GM12801 (cell line): ENCODE measurements around the gene FYN.

Experiments
- TF ChIP-seq, protein P1 (sequence below): IDR thresholded peaks from one replicate; pipeline ENCODE4 v1.5.1; 2011; ENCODE audit warnings: control low read depth; ENCODE audit not compliant: insufficient read length; ENCODE audit errors: extremely low read depth

Gene FYN

DNA sequence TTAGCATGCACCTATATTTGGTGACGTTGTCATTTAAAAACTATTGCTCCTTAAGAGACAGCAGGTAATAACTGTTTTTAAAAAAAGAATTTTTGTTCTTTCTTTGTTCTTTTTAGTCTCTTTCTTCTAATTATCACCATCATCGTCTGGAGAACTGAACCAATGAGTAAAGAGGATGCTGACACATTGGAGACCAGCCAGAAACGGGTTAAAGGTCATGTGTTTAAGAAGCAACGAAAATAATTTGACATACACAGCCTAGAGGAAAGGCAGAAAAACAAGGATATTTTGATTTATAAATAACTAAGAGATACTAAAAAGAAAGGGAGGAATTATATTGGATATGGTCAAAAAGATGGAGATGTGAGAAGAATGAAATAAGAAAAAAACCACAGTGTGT lies 19.2 kb upstream of the FYN start:
- TF ChIP-seq, protein P1, sequence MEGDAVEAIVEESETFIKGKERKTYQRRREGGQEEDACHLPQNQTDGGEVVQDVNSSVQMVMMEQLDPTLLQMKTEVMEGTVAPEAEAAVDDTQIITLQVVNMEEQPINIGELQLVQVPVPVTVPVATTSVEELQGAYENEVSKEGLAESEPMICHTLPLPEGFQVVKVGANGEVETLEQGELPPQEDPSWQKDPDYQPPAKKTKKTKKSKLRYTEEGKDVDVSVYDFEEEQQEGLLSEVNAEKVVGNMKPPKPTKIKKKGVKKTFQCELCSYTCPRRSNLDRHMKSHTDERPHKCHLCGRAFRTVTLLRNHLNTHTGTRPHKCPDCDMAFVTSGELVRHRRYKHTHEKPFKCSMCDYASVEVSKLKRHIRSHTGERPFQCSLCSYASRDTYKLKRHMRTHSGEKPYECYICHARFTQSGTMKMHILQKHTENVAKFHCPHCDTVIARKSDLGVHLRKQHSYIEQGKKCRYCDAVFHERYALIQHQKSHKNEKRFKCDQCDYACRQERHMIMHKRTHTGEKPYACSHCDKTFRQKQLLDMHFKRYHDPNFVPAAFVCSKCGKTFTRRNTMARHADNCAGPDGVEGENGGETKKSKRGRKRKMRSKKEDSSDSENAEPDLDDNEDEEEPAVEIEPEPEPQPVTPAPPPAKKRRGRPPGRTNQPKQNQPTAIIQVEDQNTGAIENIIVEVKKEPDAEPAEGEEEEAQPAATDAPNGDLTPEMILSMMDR, result no peak

DNA sequence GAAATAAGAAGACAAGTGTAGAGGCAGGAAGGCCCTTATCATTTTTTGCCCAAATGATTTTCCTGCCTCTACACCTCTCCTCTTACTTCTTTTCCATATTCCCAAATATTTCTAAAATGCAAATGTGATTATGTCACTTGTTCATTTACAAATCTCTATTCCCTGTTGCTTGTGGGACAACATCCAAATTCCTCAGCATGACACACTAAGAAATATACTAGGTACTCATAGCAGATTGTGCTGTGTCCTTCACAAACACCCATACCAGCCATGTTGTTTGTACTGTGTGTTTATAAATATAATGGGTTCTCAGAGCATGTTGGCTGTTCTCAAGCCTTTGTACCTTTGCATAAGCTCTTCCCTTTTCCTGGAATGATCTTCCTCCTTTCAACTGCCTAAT lies 17.7 kb upstream of the FYN start:
- TF ChIP-seq, protein P1, result no peak

DNA sequence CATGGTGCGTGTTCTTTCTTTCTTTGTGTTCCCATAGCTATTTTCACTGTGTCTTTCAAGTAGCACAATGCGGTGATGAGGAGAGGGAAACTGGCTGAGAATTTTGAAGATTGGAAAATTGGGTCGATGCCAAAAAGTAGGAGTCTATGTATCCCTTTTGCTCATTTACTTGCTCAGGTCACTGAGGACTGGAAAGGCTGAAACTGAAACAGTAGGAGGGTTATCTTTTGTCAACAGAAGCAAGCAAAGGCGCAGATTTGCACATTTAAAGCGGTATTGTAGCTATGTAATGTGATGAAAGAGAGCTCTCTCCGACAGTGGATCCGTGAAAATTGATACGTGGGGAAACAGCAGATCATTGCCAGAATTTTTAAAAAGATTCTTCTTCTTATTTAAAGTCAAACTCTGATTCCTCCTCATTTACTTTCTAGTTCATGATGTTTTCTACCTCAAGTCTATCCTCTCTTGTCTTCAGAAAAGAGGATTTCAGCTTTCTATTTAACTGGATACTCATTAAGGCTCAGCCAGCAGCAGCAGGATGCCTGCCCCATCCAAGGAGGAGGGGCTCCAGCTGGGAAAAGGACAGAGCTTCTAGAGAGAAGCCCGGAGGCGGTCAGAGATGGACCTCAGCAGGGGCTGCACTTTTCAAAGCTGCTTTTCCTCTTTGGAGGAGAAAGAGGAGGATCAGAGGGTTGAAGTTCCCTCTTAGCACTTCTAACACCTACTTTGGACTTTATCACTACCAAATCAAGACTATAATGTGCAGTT lies 15.9 kb upstream of the FYN start:
- TF ChIP-seq, protein P1, result no peak

DNA sequence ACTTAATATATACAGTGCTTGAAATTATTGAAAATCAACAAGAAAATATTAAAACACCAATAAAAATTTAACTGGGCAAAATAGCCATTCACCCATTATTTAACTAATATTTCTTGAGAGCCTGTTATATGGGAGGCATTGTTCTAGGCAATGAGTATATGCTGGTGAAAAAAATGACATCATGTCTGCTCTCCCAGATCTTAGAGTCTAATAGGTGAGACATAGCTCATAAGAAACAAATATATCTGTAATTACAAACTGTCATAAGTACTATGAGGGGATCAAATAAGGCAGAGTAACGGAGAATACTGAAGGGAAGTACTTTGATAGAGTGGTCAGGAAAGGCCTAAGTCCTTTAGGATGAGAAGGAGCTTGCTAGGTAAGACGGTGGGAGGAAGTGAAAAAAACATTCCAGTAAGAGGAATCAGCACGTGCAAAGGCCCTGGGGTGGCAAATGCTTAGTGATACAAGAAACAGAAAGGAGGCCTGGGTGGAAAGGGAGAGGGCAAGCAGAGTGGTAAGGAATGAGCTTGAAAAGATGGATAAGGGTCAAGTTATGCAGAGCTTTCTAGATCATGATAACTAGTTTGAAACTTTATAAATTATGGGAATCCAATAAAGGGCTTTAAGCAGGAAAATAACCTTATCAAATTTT lies 12.2 kb upstream of the FYN start:
- TF ChIP-seq, protein P1, result no peak

DNA sequence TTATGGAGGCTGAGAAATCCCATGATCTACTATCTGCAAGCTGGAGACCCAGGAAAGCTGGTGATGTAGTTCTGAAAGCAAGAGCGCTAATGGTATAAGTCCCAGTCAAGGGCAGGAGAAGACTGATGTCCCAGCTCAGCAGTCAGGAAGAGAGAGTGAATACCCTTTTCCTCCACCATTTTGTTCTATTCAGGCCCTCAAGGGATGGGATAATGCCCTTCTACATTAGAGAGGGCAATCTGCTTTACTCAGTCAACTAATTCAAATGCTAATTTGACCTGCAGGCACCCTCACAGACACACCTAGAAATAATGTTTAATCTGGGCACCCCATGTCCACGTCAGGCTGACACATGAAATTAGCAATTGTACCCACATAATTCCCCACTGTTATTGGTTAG lies 10.8 kb upstream of the FYN start:
- TF ChIP-seq, protein P1, result no peak

DNA sequence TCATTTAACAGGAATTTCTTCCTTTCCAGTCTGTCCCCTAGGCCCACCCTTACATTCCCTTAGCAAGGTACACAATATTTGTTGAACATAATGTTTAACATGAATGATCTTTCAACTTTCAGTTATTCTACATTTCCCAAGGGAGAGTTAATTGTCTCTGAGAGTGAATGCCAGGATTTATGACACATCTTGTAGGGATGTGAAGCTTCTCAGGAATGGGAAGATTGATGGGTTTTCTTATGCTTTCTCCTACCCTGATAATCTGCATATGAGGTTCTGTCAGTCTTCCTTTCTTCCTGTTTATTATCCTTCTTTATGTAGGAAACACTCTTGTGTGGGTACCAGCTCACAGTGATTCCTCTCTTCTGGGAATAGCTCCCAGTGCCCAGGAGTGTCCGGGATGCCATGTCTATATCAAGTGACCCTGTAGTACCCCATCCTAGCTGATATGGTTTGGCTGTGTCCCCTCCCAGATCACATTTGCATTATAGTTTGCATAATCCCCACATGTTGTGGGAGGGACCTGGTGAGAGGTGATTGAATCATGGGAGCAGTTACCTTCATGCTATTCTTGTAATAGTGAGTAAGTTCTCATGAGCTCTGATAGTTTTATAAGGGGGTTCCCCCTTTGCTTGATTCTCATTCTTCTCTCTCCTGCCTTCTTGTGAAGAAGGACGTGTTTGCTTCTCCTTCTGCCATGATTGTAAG lies 7.1 kb upstream of the FYN start:
- TF ChIP-seq, protein P1, result no peak

DNA sequence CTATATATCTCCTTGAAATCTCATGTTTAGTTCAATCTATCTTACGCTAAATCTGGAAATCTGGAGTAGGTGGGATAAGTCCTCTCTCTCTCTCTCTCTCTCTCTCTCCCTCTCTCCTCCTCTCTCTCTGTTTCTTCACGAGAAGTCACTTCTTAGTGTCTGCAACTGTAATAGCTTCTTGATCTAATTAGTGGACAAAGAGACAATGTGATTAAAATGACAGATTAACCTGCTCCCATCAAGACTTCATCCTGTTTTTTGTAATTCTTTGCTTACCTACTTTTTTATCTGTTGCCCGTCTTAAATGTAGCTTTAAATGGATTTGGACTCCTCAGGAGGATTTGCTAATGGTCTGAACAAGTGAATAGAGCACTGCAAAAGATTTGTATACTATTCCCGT lies 2.5 kb upstream of the FYN start:
- TF ChIP-seq, protein P1, result no peak
